Measurements from ENCODE around the gene TENM4. TPM values are rescaled to one million over a fixed set of nuclear protein-coding genes. Genes with fewer than 3 reads are reported as not detected.

Gene TENM4
- total RNA-seq, 1 donor from 2014 or later, result 11.9 TPM

DNA sequence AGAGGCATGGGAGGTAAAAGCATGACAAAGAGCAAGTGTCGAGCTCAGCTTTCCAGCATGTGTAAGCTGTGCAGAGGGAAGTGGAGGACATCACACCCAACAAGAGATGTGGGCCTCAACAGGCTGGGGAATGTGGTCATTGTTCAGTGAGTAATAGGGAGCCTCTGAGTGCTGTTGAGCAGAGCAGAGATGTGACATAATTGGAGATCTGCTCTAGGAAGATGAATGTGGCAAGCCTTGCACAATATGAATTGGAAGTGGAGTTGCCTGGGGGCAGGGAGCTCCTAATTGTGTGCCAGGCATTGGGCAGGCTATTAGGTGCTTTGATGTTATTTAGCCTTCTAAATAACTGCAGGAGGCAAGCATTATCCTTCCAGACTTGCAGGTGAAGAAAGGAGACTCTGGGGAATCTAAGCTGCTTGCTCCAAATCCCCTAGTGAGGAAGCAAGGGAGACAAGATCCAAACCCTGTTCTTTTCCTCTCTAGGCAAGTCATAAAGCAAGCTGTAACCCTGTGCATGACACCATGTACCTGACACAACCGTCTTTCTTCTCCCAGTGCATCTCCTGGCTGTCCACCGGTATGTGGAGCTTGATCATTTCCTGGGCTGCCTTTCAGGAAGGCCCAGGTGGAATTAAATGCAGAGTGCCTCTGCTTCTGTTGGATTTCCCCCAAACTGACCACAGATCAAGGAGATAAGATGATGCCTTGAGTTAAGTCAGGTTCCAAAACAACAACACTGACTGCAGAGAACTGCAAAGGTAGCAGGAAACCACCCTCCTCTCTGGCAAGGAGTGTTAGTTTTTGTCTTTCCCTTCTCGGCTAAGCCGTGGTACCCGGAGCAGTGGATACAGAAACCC lies 221.4 kb downstream of the TENM4 start:
- Histone ChIP-seq H3K27me3 (no peaks in the 10 kb centered on the region), H3K9me3 (no peaks in the 10 kb centered on the region), H3K4me3 (no peak overlapping the region), H3K27ac (no peak overlapping the region), H3K36me3 (no peaks in the 10 kb centered on the region), H3K4me1 (no peaks in the 10 kb centered on the region)
- intact Hi-C loops (cut with DNase I), result no loop called here
- no peak for DNase-seq (ENCODE audit: low spot score in 2 of 2)
- no peak for TF ChIP-seq CTCF (IDR thresholded peaks at IDR 0.05)

GRCh38 chr11:79212741-79213190 lies 228.1 kb downstream of the TENM4 start:
- intact Hi-C loops (cut with DNase I), result no loop called here
- no peak overlapping the region for H3K27ac ChIP-seq
- no peak overlapping the region for H3K4me3 ChIP-seq
- no peaks in the 10 kb centered on the region for H3K9me3 ChIP-seq
- DNase-seq (ENCODE audit: low spot score in 2 of 2), result no peak
- H3K27me3 ChIP-seq, result no peaks in the 10 kb centered on the region
- H3K4me1 ChIP-seq, result no peaks in the 10 kb centered on the region
- no peaks in the 10 kb centered on the region for H3K36me3 ChIP-seq
- no peak for TF ChIP-seq CTCF (IDR thresholded peaks at IDR 0.05)

- intact Hi-C loops (cut with DNase I), result no loop called here
Observed at GRCh38 chr11:79209540-79210266, 231.1 kb downstream of the TENM4 start.

GRCh38 chr11:79208126-79208525 lies 232.7 kb downstream of the TENM4 start:
- DNase-seq (ENCODE audit: low spot score in 2 of 2), result no peak
- TF ChIP-seq CTCF (IDR thresholded peaks at IDR 0.05), result no peak
- Histone ChIP-seq H3K4me3 (no peak overlapping the region), H3K27ac (no peak overlapping the region), H3K9me3 (no peaks in the 10 kb centered on the region), H3K27me3 (no peaks in the 10 kb centered on the region), H3K36me3 (no peaks in the 10 kb centered on the region), H3K4me1 (no peaks in the 10 kb centered on the region)
- intact Hi-C loops (cut with DNase I), result no loop called here

More at GRCh38 chr11:79209540-79210266, 231.1 kb downstream of the TENM4 start:
- Histone ChIP-seq H3K36me3 (no peaks in the 10 kb centered on the region), H3K27me3 (no peaks in the 10 kb centered on the region), H3K27ac (no peak overlapping the region), H3K4me3 (no peak overlapping the region), H3K9me3 (no peaks in the 10 kb centered on the region), H3K4me1 (no peaks in the 10 kb centered on the region)
- no peak for TF ChIP-seq CTCF (IDR thresholded peaks at IDR 0.05)
- DNase-seq (ENCODE audit: low spot score in 2 of 2), result no peak

- no peak for DNase-seq (ENCODE audit: low spot score in 2 of 2)
- no peak for TF ChIP-seq CTCF (IDR thresholded peaks at IDR 0.05)
- H3K36me3 ChIP-seq, result no peaks in the 10 kb centered on the region
- no peak overlapping the region for H3K27ac ChIP-seq
- no peaks in the 10 kb centered on the region for H3K4me1 ChIP-seq
- no peaks in the 10 kb centered on the region for H3K9me3 ChIP-seq
- intact Hi-C loops (cut with DNase I), result no loop called here
- H3K4me3 ChIP-seq, result no peak overlapping the region
- H3K27me3 ChIP-seq, result no peaks in the 10 kb centered on the region
Observed at GRCh38 chr11:79206951-79207350, 233.9 kb downstream of the TENM4 start.
